ENCODE results near the gene PATZ1. TPM values are rescaled to one million over a fixed set of nuclear protein-coding genes. Genes with fewer than 3 reads are reported as not detected.

Gene PATZ1
- total RNA-seq, 3 donors from 2014 or later (not counting 1 experiment from before 2014, with no cell fraction given): 31.5 to 39.2 (median 37.3) TPM

DNA sequence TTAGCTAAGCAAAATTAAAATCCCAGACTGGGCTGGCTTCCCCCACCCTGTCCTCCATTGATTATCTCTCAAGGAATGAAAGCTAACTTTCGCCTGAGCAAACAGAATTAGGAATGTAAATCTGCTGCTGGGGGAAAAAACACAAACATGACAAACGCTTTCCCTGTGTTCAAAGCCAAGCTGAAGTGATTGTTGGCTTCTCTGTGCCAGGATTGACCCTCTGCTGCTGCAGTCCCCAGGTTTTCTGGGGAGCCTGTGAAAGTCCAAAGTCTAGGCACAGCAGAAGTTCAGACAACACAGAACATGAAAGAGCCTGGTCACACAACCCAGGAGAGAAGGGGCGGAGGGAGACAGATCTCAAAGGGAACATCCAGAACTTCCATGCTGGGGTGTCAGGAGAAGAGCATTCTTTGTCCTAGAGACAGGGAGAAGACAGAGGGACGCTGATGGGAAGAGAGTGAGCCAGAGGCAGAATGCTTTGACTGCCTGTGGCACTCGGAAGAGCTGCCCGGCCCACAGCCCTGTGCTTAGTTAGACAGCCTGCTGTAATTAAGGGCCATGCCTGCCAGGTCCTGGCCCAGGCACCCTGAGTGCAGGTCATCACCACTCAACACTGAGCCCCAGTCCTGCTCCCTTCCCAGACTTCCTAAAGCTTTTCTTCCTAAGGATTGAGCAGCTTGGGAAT is 6.9 kb downstream of the PATZ1 start:
- no peaks in the 10 kb centered on the region for H3K9me3 Mint-ChIP-seq
- peaks cover 45% of the 10 kb centered on the region for H3K4me1 ChIP-seq (ENCODE audit: control insufficient read depth, insufficient read depth, low read length)
- H3K36me3 Mint-ChIP-seq: peaks cover 8% of the 10 kb centered on the region
- no peak for ATAC-seq
- DNase-seq: no peak
- no peak overlapping the region for H3K27ac ChIP-seq (ENCODE audit: low read length)
- no peak overlapping the region for H3K4me3 Mint-ChIP-seq
- no peaks in the 10 kb centered on the region for H3K27me3 ChIP-seq (ENCODE audit: control insufficient read depth, insufficient read depth, low read length)
- H3K4me3 ChIP-seq (ENCODE audit: low read length): no peak overlapping the region
- H3K4me1 Mint-ChIP-seq: peaks cover 71 to 77% of the 10 kb centered on the region in 2 donors
- intact Hi-C loops (cut with micrococcal nuclease): no loop called here
- WGBS (ENCODE audit: insufficient coverage): 96% methylated on average over 6 of the region's 6 CpGs
- H3K27me3 Mint-ChIP-seq (ENCODE audit: low read depth in 2 of 2): no peaks in the 10 kb centered on the region
- H3K27ac Mint-ChIP-seq: peak overlapping the region; percentile 53 to 82
- H3K36me3 ChIP-seq (ENCODE audit: control insufficient read depth, insufficient read depth, low read length): peaks cover 73% of the 10 kb centered on the region
- no peaks in the 10 kb centered on the region for H3K9me3 ChIP-seq (ENCODE audit: control insufficient read depth, insufficient read depth, low read length)
- TF ChIP-seq, protein P1, sequence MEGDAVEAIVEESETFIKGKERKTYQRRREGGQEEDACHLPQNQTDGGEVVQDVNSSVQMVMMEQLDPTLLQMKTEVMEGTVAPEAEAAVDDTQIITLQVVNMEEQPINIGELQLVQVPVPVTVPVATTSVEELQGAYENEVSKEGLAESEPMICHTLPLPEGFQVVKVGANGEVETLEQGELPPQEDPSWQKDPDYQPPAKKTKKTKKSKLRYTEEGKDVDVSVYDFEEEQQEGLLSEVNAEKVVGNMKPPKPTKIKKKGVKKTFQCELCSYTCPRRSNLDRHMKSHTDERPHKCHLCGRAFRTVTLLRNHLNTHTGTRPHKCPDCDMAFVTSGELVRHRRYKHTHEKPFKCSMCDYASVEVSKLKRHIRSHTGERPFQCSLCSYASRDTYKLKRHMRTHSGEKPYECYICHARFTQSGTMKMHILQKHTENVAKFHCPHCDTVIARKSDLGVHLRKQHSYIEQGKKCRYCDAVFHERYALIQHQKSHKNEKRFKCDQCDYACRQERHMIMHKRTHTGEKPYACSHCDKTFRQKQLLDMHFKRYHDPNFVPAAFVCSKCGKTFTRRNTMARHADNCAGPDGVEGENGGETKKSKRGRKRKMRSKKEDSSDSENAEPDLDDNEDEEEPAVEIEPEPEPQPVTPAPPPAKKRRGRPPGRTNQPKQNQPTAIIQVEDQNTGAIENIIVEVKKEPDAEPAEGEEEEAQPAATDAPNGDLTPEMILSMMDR (IDR thresholded peaks at IDR 0.05): no peak

DNA sequence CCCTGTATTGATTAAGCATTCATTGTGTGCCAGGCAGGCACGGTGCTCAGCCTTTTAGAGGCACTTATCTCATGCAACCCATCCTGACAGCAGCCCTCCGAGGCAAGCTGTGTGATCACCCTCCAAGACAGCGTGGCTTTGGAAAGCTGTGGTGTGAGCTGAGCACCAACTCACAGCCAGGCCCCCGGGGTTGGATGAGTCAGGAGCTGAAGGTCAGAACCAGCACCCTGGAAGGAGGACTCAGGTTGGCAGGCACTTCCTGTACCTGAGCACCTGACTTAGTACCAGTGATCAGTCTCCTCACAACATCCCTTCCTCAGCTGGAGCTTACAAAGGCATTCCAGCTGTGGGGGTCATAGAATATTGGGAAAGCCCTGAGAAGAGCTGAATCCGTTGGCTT is 9.0 kb downstream of the PATZ1 start:
- Histone ChIP-seq H3K4me1 (ENCODE audit: control insufficient read depth, insufficient read depth, low read length) (peaks cover 24% of the 10 kb centered on the region), H3K9me3 (ENCODE audit: control insufficient read depth, insufficient read depth, low read length) (no peaks in the 10 kb centered on the region), H3K27me3 (ENCODE audit: control insufficient read depth, insufficient read depth, low read length) (no peaks in the 10 kb centered on the region), H3K27ac (ENCODE audit: low read length) (no peak overlapping the region), H3K4me3 (ENCODE audit: low read length) (no peak overlapping the region), H3K36me3 (ENCODE audit: control insufficient read depth, insufficient read depth, low read length) (peaks cover 86% of the 10 kb centered on the region)
- Mint-ChIP-seq H3K9me3 (no peaks in the 10 kb centered on the region), H3K4me1 (peaks cover 65 to 71% of the 10 kb centered on the region in 2 donors), H3K36me3 (peaks cover 24% of the 10 kb centered on the region), H3K27ac (peak overlapping the region; percentile 26 to 52), H3K27me3 (ENCODE audit: low read depth in 2 of 2) (no peaks in the 10 kb centered on the region), H3K4me3 (no peak overlapping the region)
- DNase-seq (no peak), ATAC-seq (no peak)
- intact Hi-C loops (cut with micrococcal nuclease): no loop called here
- TF ChIP-seq, protein P1 (IDR thresholded peaks at IDR 0.05): no peak
- WGBS (ENCODE audit: insufficient coverage): 84% methylated on average over 5 of the region's 5 CpGs

DNA sequence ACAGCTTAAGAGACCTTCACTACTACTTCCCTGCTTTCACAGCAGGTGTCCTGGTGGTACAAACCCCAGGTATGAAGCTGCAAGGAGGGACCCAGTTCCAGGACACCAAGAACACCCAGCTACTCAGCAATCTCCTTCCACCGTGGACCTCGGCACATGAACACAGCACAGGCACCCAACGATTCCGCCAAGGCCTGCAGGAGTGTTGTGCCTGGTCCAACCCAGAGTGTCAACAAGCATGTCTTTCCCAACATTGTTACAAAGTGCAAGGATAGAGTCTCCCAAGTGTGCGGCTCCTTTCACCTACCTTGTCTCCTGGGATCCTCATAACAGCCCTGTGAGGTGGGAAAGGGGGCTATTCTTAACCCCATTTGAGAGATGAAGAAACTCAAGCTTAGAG is 11.8 kb downstream of the PATZ1 start:
- no peaks in the 10 kb centered on the region for H3K9me3 Mint-ChIP-seq
- Histone ChIP-seq H3K9me3 (ENCODE audit: control insufficient read depth, insufficient read depth, low read length) (no peaks in the 10 kb centered on the region), H3K36me3 (ENCODE audit: control insufficient read depth, insufficient read depth, low read length) (peaks cover 83% of the 10 kb centered on the region), H3K4me1 (ENCODE audit: control insufficient read depth, insufficient read depth, low read length) (no peaks in the 10 kb centered on the region), H3K27me3 (ENCODE audit: control insufficient read depth, insufficient read depth, low read length) (no peaks in the 10 kb centered on the region), H3K4me3 (ENCODE audit: low read length) (no peak overlapping the region), H3K27ac (ENCODE audit: low read length) (no peak overlapping the region)
- H3K27ac Mint-ChIP-seq: peak overlapping the region in 1 of 2 donors; percentile 37
- no peak overlapping the region for H3K4me3 Mint-ChIP-seq
- peaks cover 36 to 42% of the 10 kb centered on the region in 2 donors for H3K4me1 Mint-ChIP-seq
- no peak for ATAC-seq
- peaks cover 24% of the 10 kb centered on the region for H3K36me3 Mint-ChIP-seq
- DNase-seq: no peak
- TF ChIP-seq, protein P1 (IDR thresholded peaks at IDR 0.05): no peak
- no peaks in the 10 kb centered on the region for H3K27me3 Mint-ChIP-seq (ENCODE audit: low read depth in 2 of 2)
- 97% methylated on average over 5 of the region's 5 CpGs for WGBS (ENCODE audit: insufficient coverage)
- intact Hi-C loops (cut with micrococcal nuclease): no loop called here

DNA sequence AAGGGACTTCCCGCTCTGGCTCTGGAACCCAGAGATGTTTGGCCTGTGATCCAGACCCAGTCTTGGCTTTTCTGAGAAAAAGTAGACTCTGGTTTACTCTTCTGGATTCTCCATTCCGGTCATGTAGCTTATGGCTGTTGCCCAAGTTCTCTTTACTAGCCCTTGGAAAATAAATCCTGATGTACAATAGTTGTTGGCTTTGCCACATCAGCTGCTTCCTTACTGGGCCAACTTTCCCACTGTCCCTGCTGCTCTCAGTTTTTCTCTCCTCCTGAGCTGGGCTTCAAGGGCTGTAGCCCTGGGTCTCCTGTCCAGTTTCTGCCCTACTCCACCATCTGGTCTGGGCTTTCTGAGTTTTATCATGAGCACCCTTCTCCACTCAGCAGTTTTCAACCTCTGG is 12.5 kb downstream of the PATZ1 start:
- Histone ChIP-seq H3K4me3 (ENCODE audit: low read length) (no peak overlapping the region), H3K4me1 (ENCODE audit: control insufficient read depth, insufficient read depth, low read length) (no peaks in the 10 kb centered on the region), H3K27me3 (ENCODE audit: control insufficient read depth, insufficient read depth, low read length) (no peaks in the 10 kb centered on the region), H3K9me3 (ENCODE audit: control insufficient read depth, insufficient read depth, low read length) (no peaks in the 10 kb centered on the region), H3K36me3 (ENCODE audit: control insufficient read depth, insufficient read depth, low read length) (peaks cover 83% of the 10 kb centered on the region), H3K27ac (ENCODE audit: low read length) (no peak overlapping the region)
- Mint-ChIP-seq H3K9me3 (no peaks in the 10 kb centered on the region), H3K4me1 (peaks cover 33 to 39% of the 10 kb centered on the region in 2 donors), H3K27ac (peak overlapping the region; percentile 37 to 69), H3K27me3 (ENCODE audit: low read depth in 2 of 2) (no peaks in the 10 kb centered on the region), H3K36me3 (peaks cover 24% of the 10 kb centered on the region), H3K4me3 (no peak overlapping the region)
- DNase-seq (no peak), ATAC-seq (no peak)
- 96% methylated on average over 2 of the region's 2 CpGs for WGBS (ENCODE audit: insufficient coverage)
- intact Hi-C loops (cut with micrococcal nuclease): no loop called here
- TF ChIP-seq, protein P1 (IDR thresholded peaks at IDR 0.05): no peak
